Vagina (tissue), 2 donors: ENCODE data around the gene CAMK2B.

Experiments used
- POLR2A ChIP-seq, 2 donors: fragments of 450-650 bp; IDR thresholded peaks; one replicate each; pipeline ENCODE4 v1.6.1; 2017; ENCODE audit warnings: antibody characterized with exemption in 2 of 2, mild to moderate bottlenecking in 2 of 2, moderate library complexity in 2 of 2
- POLR2AphosphoS5 ChIP-seq, 2 donors: sonication (generic); formaldehyde crosslinking; IDR thresholded peaks; one replicate each; pipeline ENCODE4 v1.9.0; 2017; ENCODE audit warnings: antibody characterized with exemption in 2 of 2, mild to moderate bottlenecking in 2 of 2, low read depth in 1 of 2; ENCODE audit not compliant: insufficient read depth in 1 of 2
- TF ChIP-seq, protein P1 (sequence below), 3 experiments: fragments of 450-650 bp in 2 of 3; fragments of 200-600 bp in 1 of 3; sonication (generic) in 1 of 3; IDR thresholded peaks; one replicate each; pipeline ENCODE4 v1.5.1; 2017 to 2019; ENCODE audit warnings: antibody characterized with exemption in 3 of 3, mild to moderate bottlenecking in 2 of 3, moderate library complexity in 2 of 3

DNA sequence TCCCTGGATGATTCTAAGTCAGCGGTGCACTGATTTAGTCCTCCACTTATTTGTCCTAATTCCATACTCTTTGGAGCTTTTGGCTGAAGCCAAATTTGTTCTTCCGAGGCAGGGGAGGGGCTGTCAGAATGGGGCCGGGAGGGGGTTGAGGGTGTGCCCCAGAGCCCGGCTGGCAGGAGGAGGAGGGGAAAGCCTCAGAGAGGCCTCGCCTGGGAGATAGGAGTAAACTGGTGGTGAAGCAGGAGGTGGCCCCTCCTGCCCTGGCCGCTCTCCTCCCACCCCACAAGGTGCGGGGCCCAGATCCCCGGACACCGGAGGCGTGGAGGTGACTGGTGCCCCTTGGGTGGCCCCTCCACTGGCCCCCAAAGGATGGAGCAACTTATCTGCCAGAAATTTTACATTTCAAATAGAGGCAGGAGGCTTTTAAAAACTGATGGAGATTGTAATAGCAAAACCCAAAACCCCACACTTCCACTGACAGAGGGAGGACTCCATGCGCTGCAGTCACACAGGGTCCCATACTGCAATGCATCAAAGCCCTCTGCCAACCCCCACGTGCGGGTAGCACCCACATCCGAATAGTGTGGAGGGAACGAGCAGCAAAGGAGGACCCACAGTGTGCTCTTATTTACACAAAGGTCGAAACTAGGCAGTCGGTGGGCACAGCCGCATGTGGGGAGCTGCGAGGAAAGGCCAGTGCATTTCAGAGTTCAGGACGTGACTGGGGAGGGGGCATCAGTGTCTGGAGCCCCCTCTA lies 61.9 kb downstream of the CAMK2B start:
- TF ChIP-seq, protein P1, sequence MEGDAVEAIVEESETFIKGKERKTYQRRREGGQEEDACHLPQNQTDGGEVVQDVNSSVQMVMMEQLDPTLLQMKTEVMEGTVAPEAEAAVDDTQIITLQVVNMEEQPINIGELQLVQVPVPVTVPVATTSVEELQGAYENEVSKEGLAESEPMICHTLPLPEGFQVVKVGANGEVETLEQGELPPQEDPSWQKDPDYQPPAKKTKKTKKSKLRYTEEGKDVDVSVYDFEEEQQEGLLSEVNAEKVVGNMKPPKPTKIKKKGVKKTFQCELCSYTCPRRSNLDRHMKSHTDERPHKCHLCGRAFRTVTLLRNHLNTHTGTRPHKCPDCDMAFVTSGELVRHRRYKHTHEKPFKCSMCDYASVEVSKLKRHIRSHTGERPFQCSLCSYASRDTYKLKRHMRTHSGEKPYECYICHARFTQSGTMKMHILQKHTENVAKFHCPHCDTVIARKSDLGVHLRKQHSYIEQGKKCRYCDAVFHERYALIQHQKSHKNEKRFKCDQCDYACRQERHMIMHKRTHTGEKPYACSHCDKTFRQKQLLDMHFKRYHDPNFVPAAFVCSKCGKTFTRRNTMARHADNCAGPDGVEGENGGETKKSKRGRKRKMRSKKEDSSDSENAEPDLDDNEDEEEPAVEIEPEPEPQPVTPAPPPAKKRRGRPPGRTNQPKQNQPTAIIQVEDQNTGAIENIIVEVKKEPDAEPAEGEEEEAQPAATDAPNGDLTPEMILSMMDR (IDR thresholded peaks at IDR 0.05) = no peak
- TF ChIP-seq POLR2A (IDR thresholded peaks at IDR 0.05) (no peak), POLR2AphosphoS5 (IDR thresholded peaks at IDR 0.05; ENCODE audit: insufficient read depth in 1 of 2, low read depth in 1 of 2) (no peak)
